ENCODE data around the gene WASHC3.
"Not testable (repeated sequence)": the region's sequence is repeated elsewhere in the genome, so short reads cannot be mapped to it uniquely, and the experiment has no call there.

WASHC3 gene

GRCh38 chr12:102050660-102051430 is 10.9 kb downstream of the WASHC3 start:
- no peak for DNase-seq (ENCODE audit: low read depth in 2 of 2)

DNA sequence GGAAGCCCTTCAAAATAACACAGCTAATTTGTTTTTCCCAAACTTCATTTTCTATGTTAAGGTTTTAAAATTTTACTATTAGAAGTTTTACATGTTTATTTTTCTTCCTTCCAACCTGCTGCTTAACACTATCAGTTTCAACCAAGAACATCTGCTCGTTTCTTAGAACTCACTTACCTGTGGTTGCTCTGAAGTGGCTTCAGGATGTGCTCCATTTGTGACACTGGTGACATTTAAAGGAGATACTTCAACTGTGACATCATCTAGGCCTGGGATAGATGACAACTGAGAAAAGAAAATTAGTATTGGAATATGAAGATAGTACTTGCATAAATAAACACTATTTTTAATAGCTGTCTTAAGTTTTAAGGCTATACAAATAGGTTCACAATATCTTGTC is 17.9 kb downstream of the WASHC3 start:
- DNase-seq (ENCODE audit: low read depth in 2 of 2): no peak

DNA sequence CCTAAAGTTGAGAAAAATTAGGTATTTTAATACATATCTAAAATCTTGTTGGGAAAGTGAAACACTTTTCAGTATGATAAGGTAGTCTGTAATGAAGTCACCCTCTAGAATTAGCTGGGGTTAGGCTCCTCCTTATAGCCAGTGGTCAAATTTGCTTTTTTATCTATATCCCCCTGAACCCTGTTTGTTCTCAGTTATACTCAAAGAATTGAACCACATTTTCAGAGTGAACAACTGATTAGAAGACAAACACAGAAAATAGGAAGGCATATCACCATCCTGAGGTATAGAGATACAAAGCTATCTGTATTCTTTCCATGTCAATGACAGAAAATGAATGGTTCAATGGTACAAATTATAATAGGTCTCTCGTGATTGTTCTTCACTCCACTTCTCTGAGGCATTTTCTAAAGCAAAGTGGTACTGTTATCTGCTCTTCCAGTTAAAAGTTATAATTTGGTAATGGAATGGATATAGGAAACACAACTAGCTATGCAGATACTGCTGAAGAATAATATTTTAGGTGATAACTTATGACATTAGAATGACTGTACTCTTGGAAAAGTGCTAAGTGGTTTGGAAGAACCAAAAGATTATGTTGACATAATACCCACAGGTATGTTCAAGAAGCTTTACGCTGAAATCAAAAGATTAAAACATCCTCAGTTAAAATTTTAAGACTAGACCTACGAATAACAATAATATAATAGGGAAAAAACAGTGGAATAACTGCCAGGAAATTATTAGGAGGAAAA is 27.6 kb downstream of the WASHC3 start:
- DNase-seq (ENCODE audit: low read depth in 2 of 2): no peak

- DNase-seq (ENCODE audit: low read depth in 2 of 2): no peak
Measured at GRCh38 chr12:102031852-102032251, 29.9 kb downstream of the WASHC3 start.

DNA sequence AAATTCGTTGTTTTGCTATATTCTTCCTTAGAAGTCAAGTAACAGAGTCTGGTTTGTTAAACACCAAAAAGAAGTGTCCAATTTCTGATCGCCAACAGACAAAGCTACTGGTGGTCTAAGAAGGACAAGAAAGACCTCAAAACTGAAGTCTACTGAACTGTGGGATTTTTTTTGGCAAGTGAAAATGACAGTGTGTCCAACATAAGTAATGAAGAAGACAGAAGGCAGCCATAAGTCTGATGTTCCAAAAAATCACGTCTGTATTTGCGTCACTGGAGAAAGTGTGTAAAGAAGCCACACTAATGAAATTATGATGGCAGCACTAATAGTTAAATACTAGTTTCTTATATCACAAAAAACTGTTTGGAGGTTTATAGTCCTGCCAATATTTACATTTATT is 32.6 kb downstream of the WASHC3 start:
- no peak for DNase-seq (ENCODE audit: low read depth in 2 of 2)

GRCh38 chr12:102026728-102027127 is 35.1 kb downstream of the WASHC3 start:
- no peak for DNase-seq (ENCODE audit: low read depth in 2 of 2)

- no peak for DNase-seq (ENCODE audit: low read depth in 2 of 2)
Measured at GRCh38 chr12:102024765-102025164, 37.0 kb downstream of the WASHC3 start.

GRCh38 chr12:102023343-102023930 is 38.4 kb downstream of the WASHC3 start:
- DNase-seq (ENCODE audit: low read depth in 2 of 2): no peak

DNA sequence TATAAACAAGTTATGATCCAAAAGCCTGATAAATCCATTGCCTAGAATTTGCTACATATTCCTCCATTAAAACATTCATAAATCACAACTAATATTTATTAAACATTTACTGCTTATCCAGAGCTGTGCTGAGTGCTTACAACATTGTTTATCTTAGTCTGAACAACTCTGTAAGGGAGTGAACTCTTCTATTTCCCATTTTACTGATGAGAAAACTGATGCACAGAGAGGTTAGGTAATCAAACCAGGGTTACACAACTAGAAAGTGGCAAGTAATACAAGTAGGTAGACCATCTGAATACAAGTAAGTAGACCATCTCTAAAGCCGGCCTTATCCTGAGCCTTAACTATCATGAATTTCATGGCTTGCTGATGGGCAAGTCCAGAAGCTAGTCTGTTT is 39.5 kb downstream of the WASHC3 start:
- DNase-seq (ENCODE audit: low read depth in 2 of 2): no peak

DNA sequence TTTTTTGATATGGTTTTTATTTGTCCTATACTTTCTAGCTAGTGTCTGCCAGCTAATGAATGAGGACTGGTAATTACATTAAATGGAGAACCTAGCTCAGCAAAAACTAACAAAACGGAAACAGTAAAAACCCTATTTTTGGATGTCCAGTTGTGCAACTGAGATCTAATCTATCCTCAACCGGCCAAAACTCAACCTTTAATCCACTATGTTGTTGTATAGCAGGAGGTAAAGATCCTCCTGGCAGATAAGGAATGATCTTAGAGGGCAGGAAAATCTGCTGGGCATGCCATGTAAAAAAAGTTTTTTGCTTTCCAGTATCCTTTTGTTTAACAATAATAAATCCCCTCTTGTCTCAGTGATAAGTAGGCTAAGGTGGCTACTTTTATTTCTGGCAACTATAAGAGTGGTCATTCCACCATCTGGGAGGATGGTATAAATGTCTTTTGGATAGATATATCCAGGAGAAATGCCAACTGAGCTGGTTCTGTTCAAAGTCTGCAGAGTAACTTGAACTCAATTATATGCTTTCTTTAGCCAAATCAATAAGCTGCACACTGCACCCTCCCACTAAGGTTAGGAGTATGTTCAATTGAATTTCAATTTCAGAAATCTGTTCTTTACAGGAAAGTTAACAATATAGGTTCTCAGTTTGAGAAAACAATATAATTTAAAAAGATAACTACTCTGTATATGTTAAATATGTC is 40.1 kb downstream of the WASHC3 start:
- no peak for DNase-seq (ENCODE audit: low read depth in 2 of 2)

- DNase-seq (ENCODE audit: low read depth in 2 of 2): not testable (repeated sequence)
Measured at GRCh38 chr12:102018607-102019006, 43.2 kb downstream of the WASHC3 start.

GRCh38 chr12:102016472-102016871 is 45.3 kb downstream of the WASHC3 start:
- DNase-seq (ENCODE audit: low read depth in 2 of 2): no peak

- DNase-seq (ENCODE audit: low read depth in 2 of 2): no peak
Measured at GRCh38 chr12:102010265-102010994, 51.4 kb downstream of the WASHC3 start.

DNA sequence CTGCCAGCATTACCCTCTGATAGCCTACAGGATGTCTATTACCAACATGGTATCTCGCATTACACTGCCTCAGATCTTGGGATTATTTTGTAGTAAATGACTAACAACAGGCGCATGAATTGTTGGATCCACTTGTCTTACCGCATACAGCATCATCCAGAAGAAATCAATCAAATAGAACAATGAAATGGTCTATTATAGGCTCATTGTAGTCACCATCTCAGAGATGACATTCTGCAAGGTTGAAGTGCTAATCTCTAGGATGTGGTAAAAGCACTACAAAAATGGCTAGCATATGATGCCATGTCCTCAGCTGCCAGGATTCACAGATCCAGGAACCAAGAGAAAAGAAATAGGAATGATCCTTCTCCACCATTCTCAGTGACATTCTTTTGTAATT is 52.0 kb downstream of the WASHC3 start:
- DNase-seq (ENCODE audit: low read depth in 2 of 2): no peak

DNA sequence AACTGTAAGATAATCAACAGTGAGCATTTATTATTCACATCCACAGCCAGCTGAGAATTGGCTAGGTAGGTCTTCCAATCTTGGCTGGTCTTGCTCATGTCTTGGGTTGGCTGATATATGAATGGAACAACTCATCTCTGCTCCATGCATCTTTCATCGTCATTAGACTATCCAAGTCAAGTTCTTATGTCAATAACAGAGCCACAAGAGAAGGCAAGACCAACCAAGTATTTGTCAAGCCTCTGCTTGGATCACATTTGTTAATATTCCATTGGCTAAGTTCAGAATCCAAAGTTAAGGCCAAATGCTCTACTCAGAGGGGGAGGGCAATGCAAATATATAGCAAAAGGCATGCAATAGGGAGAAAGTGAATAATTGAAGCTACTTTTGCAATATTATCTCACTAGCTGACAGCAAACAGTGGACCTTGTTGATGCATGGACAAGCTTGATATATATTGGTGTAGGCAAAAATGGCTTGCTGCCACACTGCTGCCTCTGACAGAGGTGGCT is 53.1 kb downstream of the WASHC3 start:
- no peak for DNase-seq (ENCODE audit: low read depth in 2 of 2)

DNA sequence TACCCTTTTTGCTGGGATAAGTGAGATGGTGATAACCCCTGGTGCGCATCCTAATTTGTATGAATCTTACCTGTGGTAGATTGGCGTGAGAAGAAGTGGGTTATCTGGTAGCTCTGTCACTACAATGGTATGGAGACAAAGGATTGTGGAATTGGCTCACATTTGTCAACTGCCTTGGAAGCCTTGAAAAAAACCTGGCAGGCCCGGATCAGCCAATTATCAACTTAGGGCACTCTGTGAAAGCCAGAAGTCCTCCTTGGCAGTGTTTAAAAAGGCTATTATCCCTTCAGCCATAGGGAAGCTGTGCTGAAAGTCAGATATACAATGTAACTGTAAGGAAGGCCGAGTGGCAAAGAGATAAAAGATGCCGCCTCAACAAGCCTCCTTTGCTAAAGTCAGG is 56.5 kb downstream of the WASHC3 start:
- no peak for DNase-seq (ENCODE audit: low read depth in 2 of 2)

GRCh38 chr12:101997102-101997501 is 64.7 kb downstream of the WASHC3 start:
- no peak for DNase-seq (ENCODE audit: low read depth in 2 of 2)

- no peak for DNase-seq (ENCODE audit: low read depth in 2 of 2)
Measured at GRCh38 chr12:101995684-101996083, 66.1 kb downstream of the WASHC3 start.

DNA sequence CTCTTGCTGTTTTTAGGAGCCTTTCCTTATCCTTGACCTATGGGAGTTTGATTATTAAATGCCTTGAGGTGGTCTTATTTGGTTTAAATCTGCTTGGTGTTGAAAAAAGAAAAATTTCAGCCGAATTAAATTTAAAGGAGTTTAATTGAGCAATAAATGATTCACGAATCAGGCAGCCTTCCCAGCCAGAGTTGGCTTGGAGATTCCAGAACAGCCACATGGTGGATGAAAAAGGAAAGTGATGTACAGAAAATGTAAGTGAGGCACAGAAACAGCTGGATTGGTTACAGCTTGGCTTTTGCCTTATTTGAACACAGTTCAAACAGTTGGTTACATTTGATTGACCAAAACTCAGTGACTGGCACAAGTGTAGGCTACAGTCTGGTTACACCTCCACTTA is 69.7 kb downstream of the WASHC3 start:
- DNase-seq (ENCODE audit: low read depth in 2 of 2): no peak

- DNase-seq (ENCODE audit: low read depth in 2 of 2): no peak
Measured at GRCh38 chr12:101982307-101982706, 79.5 kb downstream of the WASHC3 start.

DNA sequence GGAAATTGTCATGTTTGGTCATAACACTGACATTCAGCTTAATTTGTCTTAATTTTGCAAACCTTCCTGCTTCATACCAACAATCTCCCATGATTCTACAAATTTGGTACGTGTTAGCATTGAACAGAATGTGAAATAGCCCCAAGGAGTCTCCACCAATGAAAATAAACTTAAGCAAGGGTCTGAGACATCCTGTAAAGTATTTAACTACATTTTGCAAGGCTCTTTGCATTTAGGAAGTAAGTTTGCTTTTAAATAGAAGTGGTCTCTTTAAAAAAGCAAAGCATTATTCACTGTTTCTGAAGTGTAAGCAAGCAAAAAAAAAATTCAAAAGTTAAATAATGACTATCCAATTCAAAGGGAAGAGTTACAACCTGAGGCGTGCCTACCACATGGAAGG is 79.9 kb downstream of the WASHC3 start:
- DNase-seq (ENCODE audit: low read depth in 2 of 2): no peak

Measured in activated CD8-positive, alpha-beta memory T cell treated with anti-CD3 and anti-CD28 coated beads for 4 hours (primary cell).